ENCODE results near the gene SMAD4.

The SMAD4 gene

GRCh38 chr18:51082571-51083267, 52.7 kb downstream of the SMAD4 start:
- peak overlapping the region; percentile 16 for H3K27ac ChIP-seq (ENCODE audit: poor library complexity, severe bottlenecking)
- ATAC-seq (ENCODE audit: low read depth) = peak; percentile 44; the same call in 2 of the 3 replicates
- H3K27me3 ChIP-seq (ENCODE audit: insufficient read depth, poor library complexity, severe bottlenecking) = no peaks in the 10 kb centered on the region
- no peaks in the 10 kb centered on the region for H3K9me3 ChIP-seq (ENCODE audit: severe bottlenecking)
- H3K36me3 ChIP-seq (ENCODE audit: low read depth) = peaks cover 63% of the 10 kb centered on the region
- DNase-seq (ENCODE audit: low spot score) = no peak
- H3K4me3 ChIP-seq (ENCODE audit: severe bottlenecking) = no peak overlapping the region
- no peak for TF ChIP-seq CTCF (IDR thresholded peaks at IDR 0.05; ENCODE audit: poor library complexity, severe bottlenecking)
- no peaks in the 10 kb centered on the region for H3K4me1 ChIP-seq (ENCODE audit: insufficient read depth, poor library complexity, severe bottlenecking)

GRCh38 chr18:51083398-51083797, 53.4 kb downstream of the SMAD4 start:
- no peak for ATAC-seq (ENCODE audit: low read depth)
- no peaks in the 10 kb centered on the region for H3K27me3 ChIP-seq (ENCODE audit: insufficient read depth, poor library complexity, severe bottlenecking)
- H3K36me3 ChIP-seq (ENCODE audit: low read depth) = peaks cover 56% of the 10 kb centered on the region
- H3K4me3 ChIP-seq (ENCODE audit: severe bottlenecking) = no peak overlapping the region
- no peaks in the 10 kb centered on the region for H3K4me1 ChIP-seq (ENCODE audit: insufficient read depth, poor library complexity, severe bottlenecking)
- no peak overlapping the region for H3K27ac ChIP-seq (ENCODE audit: poor library complexity, severe bottlenecking)
- TF ChIP-seq CTCF (IDR thresholded peaks at IDR 0.05; ENCODE audit: poor library complexity, severe bottlenecking) = no peak
- DNase-seq (ENCODE audit: low spot score) = no peak
- H3K9me3 ChIP-seq (ENCODE audit: severe bottlenecking) = no peaks in the 10 kb centered on the region

- TF ChIP-seq CTCF (IDR thresholded peaks at IDR 0.05; ENCODE audit: poor library complexity, severe bottlenecking) = no peak
Observed at GRCh38 chr18:51088410-51088809, 58.4 kb downstream of the SMAD4 start.

GRCh38 chr18:51089691-51090090, 59.7 kb downstream of the SMAD4 start:
- no peak for ATAC-seq (ENCODE audit: low read depth)

More at GRCh38 chr18:51088410-51088809, 58.4 kb downstream of the SMAD4 start:
- ATAC-seq (ENCODE audit: low read depth) = no peak
- no peaks in the 10 kb centered on the region for H3K27me3 ChIP-seq (ENCODE audit: insufficient read depth, poor library complexity, severe bottlenecking)
- H3K4me3 ChIP-seq (ENCODE audit: severe bottlenecking) = no peak overlapping the region
- DNase-seq (ENCODE audit: low spot score) = no peak
- H3K4me1 ChIP-seq (ENCODE audit: insufficient read depth, poor library complexity, severe bottlenecking) = no peaks in the 10 kb centered on the region
- peaks cover 3% of the 10 kb centered on the region for H3K9me3 ChIP-seq (ENCODE audit: severe bottlenecking)
- no peak overlapping the region for H3K27ac ChIP-seq (ENCODE audit: poor library complexity, severe bottlenecking)
- peaks cover 24% of the 10 kb centered on the region for H3K36me3 ChIP-seq (ENCODE audit: low read depth)

More at GRCh38 chr18:51089691-51090090, 59.7 kb downstream of the SMAD4 start:
- DNase-seq (ENCODE audit: low spot score) = no peak
- Histone ChIP-seq H3K9me3 (ENCODE audit: severe bottlenecking) (peaks cover 3% of the 10 kb centered on the region), H3K27me3 (ENCODE audit: insufficient read depth, poor library complexity, severe bottlenecking) (no peaks in the 10 kb centered on the region), H3K4me1 (ENCODE audit: insufficient read depth, poor library complexity, severe bottlenecking) (no peaks in the 10 kb centered on the region), H3K36me3 (ENCODE audit: low read depth) (peaks cover 19% of the 10 kb centered on the region), H3K4me3 (ENCODE audit: severe bottlenecking) (no peak overlapping the region), H3K27ac (ENCODE audit: poor library complexity, severe bottlenecking) (no peak overlapping the region)
- no peak for TF ChIP-seq CTCF (IDR thresholded peaks at IDR 0.05; ENCODE audit: poor library complexity, severe bottlenecking)
